D721Med (cell line): ENCODE measurements around the gene LRRC74A.
"Not testable (repeated sequence)": the region's sequence is repeated elsewhere in the genome, so short reads cannot be mapped to it uniquely, and the experiment has no call there.

Experiments used
- DNase-seq: peaks from one replicate; pipeline ENCODE4 v3.0.0; 2011; ENCODE audit warnings: low spot score; ENCODE audit not compliant: insufficient read length
- FAIRE-seq: peaks from 2 replicates; lab custom pipeline; 2011; peaks lifted over from hg19 to GRCh38; lab: Jason Lieb, UNC
- CTCF ChIP-seq: IDR thresholded peaks from 2 replicates; pipeline ENCODE4 v1.5.1; 2012; ENCODE audit warnings: mild to moderate bottlenecking, control low read depth; ENCODE audit not compliant: insufficient read depth; ENCODE audit errors: missing control alignments

LRRC74A gene

GRCh38 chr14:76910371-76910890 is 84.2 kb downstream of the LRRC74A start:
- DNase-seq, result no peak
- no peak for TF ChIP-seq CTCF
- no peak for FAIRE-seq

- TF ChIP-seq CTCF, result no peak
- DNase-seq (peak; percentile 51), FAIRE-seq (no peak)
Measured at GRCh38 chr14:76911473-76911872, 85.3 kb downstream of the LRRC74A start.

- FAIRE-seq, DNase-seq: not testable (repeated sequence)
Measured at GRCh38 chr14:76914533-76915081, 88.4 kb downstream of the LRRC74A start.

GRCh38 chr14:76916040-76916715 is 90.0 kb downstream of the LRRC74A start:
- no peak for FAIRE-seq
- TF ChIP-seq CTCF, result no peak
- DNase-seq, result no peak

- FAIRE-seq, result no peak
- DNase-seq, result peak; percentile 68
- TF ChIP-seq CTCF, result peak; percentile 44
Measured at GRCh38 chr14:76917158-76917596, 91.0 kb downstream of the LRRC74A start.

GRCh38 chr14:76917745-76918255 is 91.6 kb downstream of the LRRC74A start:
- FAIRE-seq, result no peak
- DNase-seq, result no peak
- TF ChIP-seq CTCF, result no peak

GRCh38 chr14:76918256-76918781 is 92.1 kb downstream of the LRRC74A start:
- no peak for DNase-seq

More at GRCh38 chr14:76918256-76918781, 92.1 kb downstream of the LRRC74A start:
- TF ChIP-seq CTCF, result no peak
- no peak for FAIRE-seq
